Fibroblast of peridontal ligament (primary cell): ENCODE data around the gene GSTM5.
"Not testable (repeated sequence)": the region's sequence is repeated elsewhere in the genome, so short reads cannot be mapped to it uniquely, and the experiment has no call there.

Experiments used
- DNase-seq: peaks from one replicate; pipeline ENCODE4 v3.0.0-alpha.2; 2010; ENCODE audit errors: extremely low read depth

Gene GSTM5

GRCh38 chr1:109728870-109729269 lies 16.8 kb downstream of the GSTM5 start:
- DNase-seq = no peak

DNA sequence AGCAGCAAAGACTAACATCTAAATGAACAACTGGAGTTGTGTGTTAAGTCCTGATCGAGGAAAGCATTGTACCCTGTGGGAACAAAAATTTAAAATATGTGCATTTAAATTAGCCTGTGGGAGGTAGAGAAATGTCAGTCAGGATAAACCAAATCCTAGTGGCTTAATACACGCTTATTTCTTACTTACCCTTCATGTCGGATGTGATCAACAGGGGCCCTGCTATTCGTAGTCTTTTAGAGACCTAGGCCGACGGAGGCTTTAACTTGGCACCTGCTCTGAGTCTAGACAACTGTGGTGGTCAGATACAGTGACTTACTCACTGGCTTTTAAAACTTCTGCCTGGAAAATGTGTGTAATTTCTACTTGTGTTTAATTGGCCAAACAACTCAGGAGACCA lies 18.6 kb downstream of the GSTM5 start:
- DNase-seq = no peak

DNA sequence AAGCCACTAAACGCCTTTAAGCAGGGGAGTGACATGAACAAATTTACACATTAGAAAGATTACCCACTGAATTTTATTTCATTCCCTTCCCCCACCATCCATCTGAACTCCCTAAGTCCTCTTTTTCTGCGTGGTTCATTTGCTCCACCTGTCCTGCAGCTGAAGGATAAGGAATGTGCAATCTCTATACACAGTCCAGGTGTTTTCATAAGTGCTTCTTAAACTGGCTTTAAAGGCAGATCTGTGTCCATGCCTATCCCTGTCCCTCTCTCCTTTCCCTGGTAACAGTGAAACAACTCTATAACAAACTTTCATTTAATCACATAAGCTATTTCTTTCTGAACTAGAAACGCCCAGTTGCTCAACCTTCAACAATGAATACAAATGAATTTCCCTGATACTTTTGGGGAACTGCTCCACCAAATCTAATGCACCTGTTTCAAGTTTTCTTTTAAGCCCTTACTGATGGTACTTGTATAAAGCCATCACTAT lies 20.4 kb downstream of the GSTM5 start:
- DNase-seq = no peak

DNA sequence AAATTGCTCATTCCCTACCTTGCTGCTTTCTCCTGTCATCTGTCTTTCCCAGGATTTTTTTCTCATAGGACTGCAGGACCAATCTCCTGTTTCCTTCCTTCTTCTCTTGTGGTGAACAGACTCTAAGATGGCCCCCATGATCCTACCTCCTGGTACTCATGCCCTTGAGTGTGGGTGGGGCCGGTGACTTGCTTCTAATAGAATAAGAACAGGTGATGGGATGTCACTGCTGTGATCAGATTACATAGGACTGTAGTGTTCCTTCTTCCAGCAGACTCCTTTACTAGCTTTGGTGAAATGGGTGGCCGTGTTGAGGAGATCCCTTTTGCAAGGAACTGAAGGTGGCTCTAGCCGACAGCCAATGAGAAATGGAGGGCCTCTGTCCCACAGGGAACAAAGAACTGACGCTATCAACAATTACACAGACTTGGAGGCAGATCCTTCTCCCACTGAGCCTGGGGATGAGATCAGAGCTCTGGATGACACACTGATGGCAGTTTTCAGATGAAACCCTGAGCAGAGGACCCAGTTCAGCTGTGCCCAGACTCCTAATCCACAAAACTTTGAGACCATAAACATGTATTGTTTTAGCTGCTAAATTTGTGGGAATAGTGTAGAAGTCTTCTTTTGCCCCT lies 21.3 kb downstream of the GSTM5 start:
- no peak for DNase-seq

DNA sequence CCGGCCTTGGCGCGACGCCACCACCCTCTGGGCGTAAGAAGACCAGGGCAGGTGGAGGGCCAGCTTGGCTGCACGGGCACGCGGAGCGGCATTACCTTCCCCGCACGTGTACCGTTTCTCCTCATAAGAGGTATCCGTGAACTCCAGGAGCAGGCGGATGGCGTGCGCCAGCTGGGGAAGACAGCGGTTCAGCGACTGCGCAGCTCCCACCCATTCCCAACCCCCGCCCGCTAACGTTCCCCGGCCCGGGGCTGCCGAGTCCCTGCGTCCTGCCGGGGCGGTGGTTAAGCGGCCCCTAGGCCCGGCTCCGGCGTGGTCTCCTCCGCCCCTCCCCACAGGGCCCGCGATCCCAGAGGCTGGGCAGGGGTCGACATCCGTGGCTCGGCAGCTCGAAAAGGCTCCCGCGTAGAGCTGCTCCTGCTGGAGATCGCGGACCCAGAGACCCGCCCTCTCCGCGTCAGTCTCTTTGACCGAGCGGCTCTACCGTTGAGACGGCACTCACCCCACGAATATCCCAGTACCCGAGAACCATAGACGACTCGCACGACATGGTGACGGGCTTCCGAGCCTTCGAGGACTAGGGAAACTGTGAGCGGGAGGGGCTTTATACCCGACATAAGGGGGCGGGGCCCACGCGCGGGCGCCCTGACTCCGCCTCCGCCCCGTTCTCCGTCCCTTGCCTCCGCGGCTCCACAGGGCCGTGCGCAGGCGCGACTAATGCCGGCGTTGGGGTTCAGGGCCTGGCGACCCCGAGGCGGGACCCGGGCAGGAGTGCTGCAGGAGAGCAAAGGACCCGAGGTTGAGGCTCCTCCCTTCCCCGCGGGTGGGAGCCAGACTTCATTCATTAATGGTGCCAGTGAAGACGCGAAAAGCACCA lies 27.9 kb downstream of the GSTM5 start:
- peak; percentile 47 for DNase-seq

DNA sequence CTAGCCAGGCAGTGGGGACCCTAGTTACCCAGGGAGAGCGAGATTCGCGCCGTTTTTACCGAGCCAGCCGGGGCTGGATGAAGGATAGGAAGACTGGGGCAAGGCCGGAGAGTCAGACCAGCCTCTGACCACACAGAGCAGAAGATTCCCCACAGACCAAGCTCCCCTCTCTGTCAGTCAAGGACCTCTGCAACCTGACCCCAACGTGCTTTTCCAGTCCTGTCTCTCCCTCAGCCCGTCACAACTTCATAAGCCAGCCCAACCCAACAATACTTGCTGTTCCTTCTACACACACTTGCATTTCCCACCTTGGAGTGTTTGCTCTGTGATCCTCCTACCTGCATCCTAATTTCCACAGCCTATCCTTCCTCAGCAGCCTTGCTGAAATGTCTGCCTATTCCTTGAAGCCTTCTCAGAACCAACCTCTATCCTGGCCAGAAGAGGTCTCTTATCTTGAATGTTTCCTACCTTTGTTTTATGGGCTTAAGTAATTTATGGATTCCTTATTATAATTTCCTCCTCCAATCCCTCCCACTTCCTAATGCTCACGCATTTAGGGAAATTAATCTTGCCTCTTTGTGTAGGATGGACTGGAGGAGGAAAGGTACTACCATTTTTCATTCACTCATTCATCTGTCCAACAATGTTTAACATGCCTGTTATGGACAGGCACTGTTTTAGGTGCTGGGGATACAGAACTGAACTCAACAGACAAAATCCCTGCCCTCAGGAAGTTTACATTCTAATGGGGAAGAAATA lies 28.7 kb downstream of the GSTM5 start, which contains the start of gene GSTM3:
Gene GSTM3 (minus strand): TSS at position 424 of the 759 bp plus-strand sequence. CDS start 751 bp downstream, outside the sequence.
- DNase-seq = no peak

DNA sequence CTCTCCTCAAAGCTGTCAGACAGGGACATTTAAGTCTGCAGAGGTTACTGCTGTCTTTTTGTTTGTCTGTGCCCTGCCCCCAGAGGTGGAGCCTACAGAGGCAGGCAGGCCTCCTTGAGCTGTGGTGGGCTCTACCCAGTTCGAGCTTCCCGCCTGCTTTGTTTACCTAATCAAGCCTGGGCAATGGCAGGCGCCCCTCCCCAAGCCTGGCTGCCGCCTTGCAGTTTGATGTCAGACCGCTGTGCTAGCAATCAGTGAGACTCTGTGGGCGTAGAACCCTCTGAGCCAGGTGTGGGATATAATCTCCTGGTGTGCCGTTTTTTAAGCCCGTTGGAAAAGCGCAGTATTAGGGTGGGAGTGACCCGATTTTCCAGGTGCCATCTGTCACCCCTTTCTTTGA lies 36.3 kb downstream of the GSTM5 start:
- not testable (repeated sequence) for DNase-seq

GRCh38 chr1:109749221-109749620 lies 37.2 kb downstream of the GSTM5 start:
- DNase-seq = no peak

GRCh38 chr1:109750241-109750882 lies 38.3 kb downstream of the GSTM5 start:
- no peak for DNase-seq

DNA sequence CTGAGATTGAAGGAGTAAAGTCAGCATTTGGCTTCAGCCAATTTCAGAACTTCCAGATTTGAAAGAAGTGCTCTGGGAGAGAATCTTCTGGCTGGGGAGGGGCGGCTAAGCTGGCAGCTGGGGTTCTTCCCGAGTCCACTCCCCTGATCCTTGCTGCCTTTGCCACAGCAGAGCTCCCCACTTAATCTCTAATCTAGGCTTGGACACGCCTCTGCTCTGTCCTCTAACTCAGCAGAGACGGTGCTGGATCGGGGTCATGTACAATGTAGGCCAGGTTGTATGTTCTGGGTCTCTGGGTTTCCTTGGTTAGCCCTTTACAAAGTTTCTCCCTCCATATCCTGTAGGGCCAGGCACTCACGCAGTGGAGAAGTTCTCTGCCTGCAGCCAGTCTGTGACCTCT lies 38.9 kb downstream of the GSTM5 start:
- DNase-seq = no peak

- no peak for DNase-seq
Measured at GRCh38 chr1:109751531-109752260, 39.6 kb downstream of the GSTM5 start.

DNA sequence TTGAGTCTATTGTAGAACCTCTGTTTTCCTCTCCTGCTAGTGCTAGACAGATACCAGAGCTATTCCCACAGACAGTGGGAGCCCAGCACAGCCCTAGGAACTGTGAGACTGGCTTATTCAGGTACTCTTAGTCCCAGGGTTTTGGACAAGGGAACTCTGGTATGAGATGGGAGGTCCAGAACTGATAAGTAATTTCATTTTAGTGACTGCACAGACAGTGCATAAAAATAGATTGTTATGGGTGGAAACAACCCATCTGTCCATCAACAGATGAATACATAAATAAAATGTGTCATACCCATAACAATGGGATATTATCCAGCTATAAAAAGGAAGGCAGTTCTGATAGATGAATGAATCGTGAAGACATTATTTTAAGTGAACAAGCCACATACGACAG lies 42.7 kb downstream of the GSTM5 start:
- no peak for DNase-seq

DNA sequence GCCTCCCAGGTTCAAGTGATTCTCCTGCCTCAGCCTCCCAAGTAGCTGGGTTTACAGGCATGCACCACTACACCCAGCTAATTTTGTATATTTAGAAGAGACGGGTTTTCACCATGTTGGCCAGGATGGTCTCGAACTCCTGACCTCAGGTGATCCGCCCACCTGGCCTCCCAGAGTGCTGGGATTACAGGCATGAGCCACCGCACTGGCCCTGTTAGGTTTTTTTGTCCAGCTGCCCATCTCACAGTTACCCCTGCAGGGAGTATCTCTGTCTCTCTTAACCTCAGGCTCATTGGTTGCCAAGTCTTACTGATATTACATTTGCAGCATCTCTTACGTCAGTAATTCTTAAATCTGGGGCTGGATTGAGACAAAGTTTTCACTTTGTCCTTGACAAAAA lies 44.3 kb downstream of the GSTM5 start:
- DNase-seq = not testable (repeated sequence)

DNA sequence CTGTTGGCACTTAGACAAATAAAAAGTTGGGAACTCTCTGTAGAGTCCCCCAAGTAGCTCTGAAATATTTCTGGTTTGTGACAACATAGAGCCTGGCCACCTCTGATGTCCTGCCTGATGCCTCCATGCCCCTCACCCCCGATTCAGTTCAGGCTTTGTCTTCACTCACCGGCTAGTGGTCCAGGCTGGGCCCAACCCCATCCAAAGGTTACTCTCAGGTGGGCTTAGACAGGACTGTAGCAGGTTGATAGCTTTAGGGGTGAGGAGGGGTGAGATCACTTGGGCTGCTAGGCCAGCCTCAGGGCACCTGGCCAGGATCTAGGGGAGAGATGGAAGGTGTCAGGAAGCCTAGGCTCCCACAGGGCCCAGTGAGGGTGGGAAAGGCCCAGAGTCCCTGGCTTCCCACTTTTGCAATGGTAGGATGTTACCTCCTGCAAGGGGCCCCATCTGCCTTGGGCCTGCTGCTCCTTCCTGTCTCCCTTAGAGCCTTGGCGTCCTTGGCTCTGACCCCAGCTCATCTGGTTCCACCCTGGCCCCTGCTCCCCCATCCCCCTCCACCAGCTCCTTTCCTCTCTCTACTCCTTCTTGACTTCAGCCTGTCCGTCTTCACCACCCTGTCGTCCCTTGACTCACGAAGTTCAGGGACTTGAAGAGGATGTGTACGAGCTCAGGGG lies 44.9 kb downstream of the GSTM5 start:
- DNase-seq = no peak

DNA sequence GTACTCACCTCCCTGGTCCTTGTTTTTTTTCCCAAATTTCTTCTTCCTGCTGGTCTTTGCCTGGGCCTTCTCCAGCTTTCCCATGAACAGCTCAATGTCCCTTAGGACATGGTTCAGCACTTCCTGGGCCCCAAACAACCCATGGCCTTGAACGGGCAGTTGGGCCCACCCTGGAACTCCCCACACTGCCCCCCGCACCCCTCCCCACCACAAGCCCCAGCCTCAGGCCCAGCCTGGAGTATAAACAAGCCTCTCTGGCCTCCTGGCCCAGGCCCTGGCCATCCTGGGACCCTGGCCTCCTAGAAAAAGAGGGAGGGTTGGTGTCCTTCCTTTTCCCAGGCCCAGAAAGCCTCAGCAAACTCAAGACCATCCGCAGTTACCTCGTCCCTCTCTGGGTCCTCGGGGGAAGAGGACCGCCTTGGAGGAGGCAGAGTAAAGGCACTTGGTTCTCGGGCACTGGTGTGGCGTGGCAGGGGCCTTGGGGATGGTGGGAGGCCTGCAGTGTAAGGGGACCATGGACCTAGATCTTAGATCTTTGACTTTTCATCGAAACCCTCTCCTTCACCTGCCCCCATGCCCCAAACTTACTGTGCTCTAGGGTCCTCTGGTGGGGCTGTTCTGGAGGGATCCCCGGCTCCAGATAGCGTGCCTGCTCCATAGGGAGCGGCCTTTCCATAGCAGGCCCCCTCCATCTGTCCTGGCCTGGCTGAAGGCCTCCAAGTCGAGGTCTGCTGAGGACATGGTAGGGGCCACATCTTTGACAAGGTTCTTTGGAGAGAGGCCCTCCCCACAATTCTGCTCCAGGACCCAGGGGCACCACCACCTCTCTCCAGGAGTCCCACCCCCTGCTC lies 46.1 kb downstream of the GSTM5 start:
- no peak for DNase-seq

GRCh38 chr1:109759513-109760334 lies 47.7 kb downstream of the GSTM5 start:
- DNase-seq = no peak

GRCh38 chr1:109760581-109761226 lies 48.7 kb downstream of the GSTM5 start:
- DNase-seq = no peak
